Karpas-422 (cell line): ENCODE measurements around the gene RAPGEF4. TPM values are rescaled to one million over a fixed set of nuclear protein-coding genes. Genes with fewer than 3 reads are reported as not detected.

ENCODE experiments used
- DNase-seq: peaks from one replicate; pipeline ENCODE4 v3.0.0-alpha.2; 2015
- H2AFZ ChIP-seq: fragments of 200-600 bp; sonication (generic); 2 replicates; pipeline ENCODE4 v1.6.1; 2014; ENCODE audit warnings: antibody characterized with exemption, low read length, mixed read lengths
- H3K27ac ChIP-seq: fragments of 200-600 bp; sonication (generic); 2 replicates; pipeline ENCODE4 v1.5.1; 2014; ENCODE audit warnings: mild to moderate bottlenecking, low read length, moderate library complexity
- H3K27me3 ChIP-seq: fragments of 200-600 bp; sonication (generic); 2 replicates; pipeline ENCODE4 v1.6.1; 2014; ENCODE audit warnings: low read length, mixed read lengths
- H3K36me3 ChIP-seq: fragments of 200-600 bp; sonication (generic); 2 replicates; pipeline ENCODE4 v1.6.1; 2014; ENCODE audit warnings: low read length, mixed read lengths; ENCODE audit not compliant: insufficient read depth
- H3K4me1 ChIP-seq: fragments of 200-600 bp; sonication (generic); 2 replicates; pipeline ENCODE4 v1.6.1; 2014; ENCODE audit warnings: mild to moderate bottlenecking, low read length, mixed read lengths
- H3K4me2 ChIP-seq: fragments of 200-600 bp; sonication (generic); 2 replicates; pipeline ENCODE4 v1.6.1; 2014; ENCODE audit warnings: low read length, low read depth, mild to moderate bottlenecking; ENCODE audit not compliant: poor library complexity, severe bottlenecking
- H3K4me3 ChIP-seq: fragments of 200-600 bp; sonication (generic); 2 replicates; pipeline ENCODE4 v1.5.1; 2014; ENCODE audit warnings: mild to moderate bottlenecking, antibody characterized with exemption, low read length, mixed read lengths
- H3K79me2 ChIP-seq: fragments of 200-600 bp; sonication (generic); 2 replicates; pipeline ENCODE4 v1.6.1; 2014; ENCODE audit warnings: mild to moderate bottlenecking, low read length, mixed read lengths
- H3K9ac ChIP-seq: fragments of 200-600 bp; sonication (generic); 2 replicates; pipeline ENCODE4 v1.6.0; 2014; ENCODE audit warnings: low read length
- H3K9me2 ChIP-seq: fragments of 200-600 bp; sonication (generic), shearing (Covaris generic); replicated peaks from 2 replicates; pipeline ENCODE4 v1.6.0; 2014; ENCODE audit warnings: mild to moderate bottlenecking, low read length, moderate library complexity; ENCODE audit not compliant: insufficient read depth
- H3K9me3 ChIP-seq: fragments of 300-700, 200-600 bp; sonication (generic); 2 replicates; pipeline ENCODE4 v1.6.1; 2014; ENCODE audit warnings: low read length, mixed read lengths
- H4K20me1 ChIP-seq: fragments of 200-600 bp; sonication (generic); 2 replicates; pipeline ENCODE4 v1.6.1; 2014; ENCODE audit warnings: mild to moderate bottlenecking, antibody characterized with exemption, low read length, low read depth; ENCODE audit not compliant: insufficient read depth
- total RNA-seq: library from RNA; depleted of rRNA; stranded (reverse); fragments of >200 nt; shearing (Covaris generic); gene quantifications from 2 replicates; pipeline ENCODE4 v1.2.3, GENCODE V29; 2014; ENCODE audit warnings: low replicate concordance; rRNA removed

RAPGEF4 gene
- 0.47 and 0.97 TPM in 2 replicates for total RNA-seq

- Histone ChIP-seq H2AFZ (no peak within 1 kb of the TSS), H3K4me2 (no peak within 1 kb of the TSS)
Observed at GRCh38 chr2:172735582-172736423, at the start of gene RAPGEF4. Gene RAPGEF4, plus strand, starts transcription at chr2:172735845. Its CDS starts 139 bp downstream, at chr2:172735984.

GRCh38 chr2:172693037-172693436 lies 42.6 kb upstream of the RAPGEF4 start:
- no peak overlapping the region for H3K4me2 ChIP-seq
- no peak overlapping the region for H3K4me3 ChIP-seq

More at GRCh38 chr2:172735582-172736423, at the start of gene RAPGEF4:
- no peak for DNase-seq
- Histone ChIP-seq H3K27ac (no peak within 1 kb of the TSS), H3K79me2 (no peaks in the 10 kb centered on the region), H4K20me1 (no peaks in the 10 kb centered on the region), H3K4me3 (no peak within 1 kb of the TSS), H3K27me3 (no peaks in the 10 kb centered on the region), H3K9ac (no peak within 1 kb of the TSS), H3K4me1 (peaks cover 7% of the 10 kb centered on the region), H3K9me3 (no peaks in the 10 kb centered on the region), H3K36me3 (no peaks in the 10 kb centered on the region), H3K9me2 (no peaks in the 10 kb centered on the region)

GRCh38 chr2:172693529-172694455 lies 41.9 kb upstream of the RAPGEF4 start:
- Histone ChIP-seq H3K27ac (no peak overlapping the region), H3K9ac (no peak overlapping the region), H3K9me3 (no peaks in the 10 kb centered on the region), H3K79me2 (no peaks in the 10 kb centered on the region), H3K27me3 (no peaks in the 10 kb centered on the region), H3K36me3 (no peaks in the 10 kb centered on the region), H3K4me1 (no peaks in the 10 kb centered on the region), H4K20me1 (no peaks in the 10 kb centered on the region), H3K4me3 (no peak overlapping the region), H3K4me2 (no peak overlapping the region), H2AFZ (no peak overlapping the region), H3K9me2 (no peaks in the 10 kb centered on the region)
- no peak for DNase-seq

More at GRCh38 chr2:172693037-172693436, 42.6 kb upstream of the RAPGEF4 start:
- Histone ChIP-seq H3K9me3 (no peaks in the 10 kb centered on the region), H3K27ac (no peak overlapping the region), H3K36me3 (no peaks in the 10 kb centered on the region), H3K27me3 (no peaks in the 10 kb centered on the region), H3K9me2 (no peaks in the 10 kb centered on the region), H2AFZ (no peak overlapping the region), H3K79me2 (no peaks in the 10 kb centered on the region), H4K20me1 (no peaks in the 10 kb centered on the region), H3K9ac (no peak overlapping the region), H3K4me1 (no peaks in the 10 kb centered on the region)
- no peak for DNase-seq

- no peaks in the 10 kb centered on the region for H3K79me2 ChIP-seq
- DNase-seq, result no peak
- no peaks in the 10 kb centered on the region for H3K9me3 ChIP-seq
- H3K9ac ChIP-seq, result no peak overlapping the region
- H3K27ac ChIP-seq, result no peak overlapping the region
- H3K4me2 ChIP-seq, result no peak overlapping the region
- H3K36me3 ChIP-seq, result no peaks in the 10 kb centered on the region
- no peak overlapping the region for H3K4me3 ChIP-seq
- no peak overlapping the region for H2AFZ ChIP-seq
- no peaks in the 10 kb centered on the region for H3K27me3 ChIP-seq
- no peaks in the 10 kb centered on the region for H3K9me2 ChIP-seq
- H4K20me1 ChIP-seq, result no peaks in the 10 kb centered on the region
- no peaks in the 10 kb centered on the region for H3K4me1 ChIP-seq
Observed at GRCh38 chr2:172697296-172697695, 38.3 kb upstream of the RAPGEF4 start.

- H3K36me3 ChIP-seq, result no peaks in the 10 kb centered on the region
- H3K4me3 ChIP-seq, result no peak overlapping the region
- no peak overlapping the region for H2AFZ ChIP-seq
- H3K9ac ChIP-seq, result no peak overlapping the region
- no peaks in the 10 kb centered on the region for H3K9me2 ChIP-seq
- no peaks in the 10 kb centered on the region for H3K9me3 ChIP-seq
- H3K27me3 ChIP-seq, result no peaks in the 10 kb centered on the region
- H3K4me1 ChIP-seq, result no peaks in the 10 kb centered on the region
- no peak for DNase-seq
- H3K79me2 ChIP-seq, result no peaks in the 10 kb centered on the region
- H3K4me2 ChIP-seq, result no peak overlapping the region
- no peak overlapping the region for H3K27ac ChIP-seq
- no peaks in the 10 kb centered on the region for H4K20me1 ChIP-seq
Observed at GRCh38 chr2:172698041-172698863, 37.4 kb upstream of the RAPGEF4 start.

GRCh38 chr2:172701250-172701649 lies 34.4 kb upstream of the RAPGEF4 start:
- Histone ChIP-seq H4K20me1 (no peaks in the 10 kb centered on the region), H3K9me2 (no peaks in the 10 kb centered on the region), H3K9ac (no peak overlapping the region), H3K9me3 (no peaks in the 10 kb centered on the region), H3K36me3 (no peaks in the 10 kb centered on the region), H3K4me1 (no peaks in the 10 kb centered on the region), H3K27me3 (no peaks in the 10 kb centered on the region), H3K27ac (no peak overlapping the region), H3K79me2 (no peaks in the 10 kb centered on the region), H3K4me3 (no peak overlapping the region), H2AFZ (no peak overlapping the region), H3K4me2 (no peak overlapping the region)
- no peak for DNase-seq

- no peaks in the 10 kb centered on the region for H3K27me3 ChIP-seq
- no peak overlapping the region for H2AFZ ChIP-seq
- no peak for DNase-seq
- H3K4me2 ChIP-seq, result no peak overlapping the region
- H3K9me3 ChIP-seq, result no peaks in the 10 kb centered on the region
- no peak overlapping the region for H3K27ac ChIP-seq
- H3K4me1 ChIP-seq, result no peaks in the 10 kb centered on the region
- no peaks in the 10 kb centered on the region for H3K36me3 ChIP-seq
- H3K9ac ChIP-seq, result no peak overlapping the region
- H3K4me3 ChIP-seq, result no peak overlapping the region
- no peaks in the 10 kb centered on the region for H3K9me2 ChIP-seq
- H3K79me2 ChIP-seq, result no peaks in the 10 kb centered on the region
- H4K20me1 ChIP-seq, result no peaks in the 10 kb centered on the region
Observed at GRCh38 chr2:172702451-172702850, 33.2 kb upstream of the RAPGEF4 start.
